Activated naive CD4-positive, alpha-beta T cell treated with anti-CD3 and anti-CD28 coated beads, Interleukin-2, amount 50 U/mL, for 24 hours (primary cell): ENCODE measurements around the gene RBBP8NL.
A peak's percentile ranks its signal among the peaks of the same experiment; 100 is the strongest.

ENCODE experiments used
- H3K27ac Mint-ChIP-seq: one replicate; pipeline ENCODE4 v1.8.0; 2021; ENCODE audit warnings: mild to moderate bottlenecking, mixed read lengths
- H3K27me3 Mint-ChIP-seq: one replicate; pipeline ENCODE4 v1.8.0; 2021; ENCODE audit warnings: mixed read lengths
- H3K36me3 Mint-ChIP-seq: one replicate; pipeline ENCODE4 v1.8.0; 2021; ENCODE audit warnings: mixed read lengths
- H3K4me1 Mint-ChIP-seq: one replicate; pipeline ENCODE4 v1.8.0; 2021; ENCODE audit warnings: mixed read lengths
- H3K4me3 Mint-ChIP-seq: one replicate; pipeline ENCODE4 v1.8.0; 2021; ENCODE audit warnings: mild to moderate bottlenecking, mixed read lengths
- H3K9me3 Mint-ChIP-seq: one replicate; pipeline ENCODE4 v1.8.0; 2021; ENCODE audit warnings: mixed read lengths

RBBP8NL gene

GRCh38 chr20:62401331-62401779 lies 26.0 kb downstream of the RBBP8NL start:
- no peak overlapping the region for H3K27ac Mint-ChIP-seq
- H3K36me3 Mint-ChIP-seq: no peaks in the 10 kb centered on the region
- H3K9me3 Mint-ChIP-seq: no peaks in the 10 kb centered on the region
- peaks cover 18% of the 10 kb centered on the region for H3K4me1 Mint-ChIP-seq
- H3K27me3 Mint-ChIP-seq: no peaks in the 10 kb centered on the region
- no peak overlapping the region for H3K4me3 Mint-ChIP-seq

GRCh38 chr20:62400541-62400940 lies 26.8 kb downstream of the RBBP8NL start:
- H3K36me3 Mint-ChIP-seq: no peaks in the 10 kb centered on the region
- H3K27me3 Mint-ChIP-seq: no peaks in the 10 kb centered on the region
- no peak overlapping the region for H3K27ac Mint-ChIP-seq
- peaks cover 11% of the 10 kb centered on the region for H3K4me1 Mint-ChIP-seq
- H3K4me3 Mint-ChIP-seq: no peak overlapping the region
- H3K9me3 Mint-ChIP-seq: no peaks in the 10 kb centered on the region

- no peak overlapping the region for H3K4me3 Mint-ChIP-seq
- H3K27ac Mint-ChIP-seq: no peak overlapping the region
- no peaks in the 10 kb centered on the region for H3K27me3 Mint-ChIP-seq
- no peaks in the 10 kb centered on the region for H3K9me3 Mint-ChIP-seq
- H3K36me3 Mint-ChIP-seq: no peaks in the 10 kb centered on the region
- peaks cover 6% of the 10 kb centered on the region for H3K4me1 Mint-ChIP-seq
Measured at GRCh38 chr20:62400021-62400420, 27.3 kb downstream of the RBBP8NL start.

- Mint-ChIP-seq H3K36me3 (no peaks in the 10 kb centered on the region), H3K27ac (no peak overlapping the region), H3K4me1 (no peaks in the 10 kb centered on the region), H3K27me3 (no peaks in the 10 kb centered on the region), H3K9me3 (no peaks in the 10 kb centered on the region), H3K4me3 (no peak overlapping the region)
Measured at GRCh38 chr20:62398120-62398821, 29.1 kb downstream of the RBBP8NL start.

GRCh38 chr20:62396367-62397239 lies 30.7 kb downstream of the RBBP8NL start:
- no peaks in the 10 kb centered on the region for H3K4me1 Mint-ChIP-seq
- H3K9me3 Mint-ChIP-seq: no peaks in the 10 kb centered on the region

GRCh38 chr20:62395311-62396242 lies 31.8 kb downstream of the RBBP8NL start:
- no peaks in the 10 kb centered on the region for H3K36me3 Mint-ChIP-seq
- H3K27ac Mint-ChIP-seq: no peak overlapping the region
- H3K27me3 Mint-ChIP-seq: no peaks in the 10 kb centered on the region
- no peaks in the 10 kb centered on the region for H3K4me1 Mint-ChIP-seq
- no peaks in the 10 kb centered on the region for H3K9me3 Mint-ChIP-seq
- H3K4me3 Mint-ChIP-seq: no peak overlapping the region

More at GRCh38 chr20:62396367-62397239, 30.7 kb downstream of the RBBP8NL start:
- H3K27me3 Mint-ChIP-seq: no peaks in the 10 kb centered on the region
- H3K36me3 Mint-ChIP-seq: no peaks in the 10 kb centered on the region
- no peak overlapping the region for H3K4me3 Mint-ChIP-seq
- no peak overlapping the region for H3K27ac Mint-ChIP-seq

- H3K27ac Mint-ChIP-seq: no peak overlapping the region
- peaks cover under 1% of the 10 kb centered on the region for H3K36me3 Mint-ChIP-seq
- no peak overlapping the region for H3K4me3 Mint-ChIP-seq
- no peaks in the 10 kb centered on the region for H3K9me3 Mint-ChIP-seq
- H3K27me3 Mint-ChIP-seq: no peaks in the 10 kb centered on the region
- H3K4me1 Mint-ChIP-seq: peaks cover 5% of the 10 kb centered on the region
Measured at GRCh38 chr20:62394248-62395245, 32.8 kb downstream of the RBBP8NL start.

- H3K9me3 Mint-ChIP-seq: no peaks in the 10 kb centered on the region
- H3K4me3 Mint-ChIP-seq: no peak overlapping the region
- no peaks in the 10 kb centered on the region for H3K27me3 Mint-ChIP-seq
- peaks cover 12% of the 10 kb centered on the region for H3K4me1 Mint-ChIP-seq
- no peak overlapping the region for H3K27ac Mint-ChIP-seq
- peaks cover 7% of the 10 kb centered on the region for H3K36me3 Mint-ChIP-seq
Measured at GRCh38 chr20:62393830-62394229, 33.5 kb downstream of the RBBP8NL start.

GRCh38 chr20:62393335-62393665 lies 34.0 kb downstream of the RBBP8NL start:
- no peak overlapping the region for H3K27ac Mint-ChIP-seq

GRCh38 chr20:62392621-62393334 lies 34.6 kb downstream of the RBBP8NL start:
- no peak overlapping the region for H3K4me3 Mint-ChIP-seq
- H3K27ac Mint-ChIP-seq: no peak overlapping the region
- H3K4me1 Mint-ChIP-seq: peaks cover 23% of the 10 kb centered on the region
- H3K27me3 Mint-ChIP-seq: no peaks in the 10 kb centered on the region
- H3K36me3 Mint-ChIP-seq: peaks cover 15% of the 10 kb centered on the region
- H3K9me3 Mint-ChIP-seq: no peaks in the 10 kb centered on the region

More at GRCh38 chr20:62393335-62393665, 34.0 kb downstream of the RBBP8NL start:
- no peaks in the 10 kb centered on the region for H3K27me3 Mint-ChIP-seq
- H3K9me3 Mint-ChIP-seq: no peaks in the 10 kb centered on the region
- peaks cover 10% of the 10 kb centered on the region for H3K36me3 Mint-ChIP-seq
- no peak overlapping the region for H3K4me3 Mint-ChIP-seq
- H3K4me1 Mint-ChIP-seq: peaks cover 17% of the 10 kb centered on the region

- Mint-ChIP-seq H3K36me3 (peaks cover 17% of the 10 kb centered on the region), H3K4me1 (peaks cover 26% of the 10 kb centered on the region), H3K9me3 (no peaks in the 10 kb centered on the region), H3K27me3 (no peaks in the 10 kb centered on the region), H3K27ac (peak overlapping the region; percentile 35), H3K4me3 (no peak overlapping the region)
Measured at GRCh38 chr20:62392077-62392418, 35.3 kb downstream of the RBBP8NL start.

- peak overlapping the region; percentile 35 for H3K27ac Mint-ChIP-seq
- H3K36me3 Mint-ChIP-seq: peaks cover 17% of the 10 kb centered on the region
- H3K4me3 Mint-ChIP-seq: no peak overlapping the region
- H3K4me1 Mint-ChIP-seq: peaks cover 26% of the 10 kb centered on the region
- H3K27me3 Mint-ChIP-seq: no peaks in the 10 kb centered on the region
- no peaks in the 10 kb centered on the region for H3K9me3 Mint-ChIP-seq
Measured at GRCh38 chr20:62391165-62392076, 35.9 kb downstream of the RBBP8NL start.
